ENCODE measurements around the gene ZNF586.
"Not testable (repeated sequence)": the region's sequence is repeated elsewhere in the genome, so short reads cannot be mapped to it uniquely, and the experiment has no call there.

Gene ZNF586

GRCh38 chr19:57819475-57820148, 50.1 kb downstream of the ZNF586 start:
- DNase-seq: peak; percentile 91
- in situ Hi-C loops (cut with MboI; ENCODE audit: low pct_unique_long_range_greater_than_20kb, low sequenced_read_pairs): no loop called here

GRCh38 chr19:57820599-57820998, 51.1 kb downstream of the ZNF586 start:
- no peak for DNase-seq
- in situ Hi-C loops (cut with MboI; ENCODE audit: low pct_unique_long_range_greater_than_20kb, low sequenced_read_pairs): no loop called here

- DNase-seq; in situ Hi-C loops (cut with MboI; ENCODE audit: low pct_unique_long_range_greater_than_20kb, low sequenced_read_pairs): not testable (repeated sequence)
Measured at GRCh38 chr19:57821095-57821494, 51.6 kb downstream of the ZNF586 start.

- DNase-seq; in situ Hi-C loops (cut with MboI; ENCODE audit: low pct_unique_long_range_greater_than_20kb, low sequenced_read_pairs): not testable (repeated sequence)
Measured at GRCh38 chr19:57821501-57821900, 52.0 kb downstream of the ZNF586 start.

- not testable (repeated sequence) for DNase-seq
Measured at GRCh38 chr19:57823155-57823554, 53.7 kb downstream of the ZNF586 start.

GRCh38 chr19:57823608-57824007, 54.1 kb downstream of the ZNF586 start:
- in situ Hi-C loops (cut with MboI; ENCODE audit: low pct_unique_long_range_greater_than_20kb, low sequenced_read_pairs); DNase-seq: not testable (repeated sequence)

More at GRCh38 chr19:57823155-57823554, 53.7 kb downstream of the ZNF586 start:
- in situ Hi-C loops (cut with MboI; ENCODE audit: low pct_unique_long_range_greater_than_20kb, low sequenced_read_pairs): not testable (repeated sequence)

- DNase-seq: no peak
- in situ Hi-C loops (cut with MboI; ENCODE audit: low pct_unique_long_range_greater_than_20kb, low sequenced_read_pairs): no loop called here
Measured at GRCh38 chr19:57825511-57825910, 56.0 kb downstream of the ZNF586 start.

- no peak for DNase-seq
- in situ Hi-C loops (cut with MboI; ENCODE audit: low pct_unique_long_range_greater_than_20kb, low sequenced_read_pairs): no loop called here
Measured at GRCh38 chr19:57829316-57829715, 59.8 kb downstream of the ZNF586 start.

GRCh38 chr19:57830071-57830602, 60.7 kb downstream of the ZNF586 start, which contains the start of gene ZNF587B:
Gene ZNF587B, plus strand, starts transcription at chr19:57830299. Its CDS starts 230 bp downstream, at chr19:57830529.
- no peak for DNase-seq
- in situ Hi-C loops (cut with MboI; ENCODE audit: low pct_unique_long_range_greater_than_20kb, low sequenced_read_pairs): no loop called here
